ENCODE measurements around the gene NES. TPM values are rescaled to one million over a fixed set of nuclear protein-coding genes. Genes with fewer than 3 reads are reported as not detected.

Gene NES
- polyA plus RNA-seq, 2 of the 4 experiments (the other 2 are of a cell fraction): 0.57 to 2.1 TPM

GRCh38 chr1:156708218-156708661, 31.0 kb upstream of the NES start:
- no peak overlapping the region for H3K27ac ChIP-seq
- H3K4me1 ChIP-seq: peaks cover 76% of the 10 kb centered on the region
- ATAC-seq: no peak
- ChIA-PET POLR2A (interaction anchor here (1.1 kb wide), 1 partner anchor 20 kb away, joined by 4 read pairs; the partner anchor contains the start of gene METTL25B), CTCF (interaction anchor here (12.8 to 52.1 kb wide), 3 partner anchors 8 to 82 kb away, joined by 93 to 2258 read pairs (median 2258); partner anchors contain the start of genes CRABP2, ISG20L2, METTL25B and NES)
- DNase-seq (ENCODE audit: low read depth in 1 of 2, low spot score in 1 of 2): no peak
- FAIRE-seq: no peak
- no peaks in the 10 kb centered on the region for H3K9me3 ChIP-seq
- no peak overlapping the region for H3K4me3 ChIP-seq
- 86% methylated on average over 4 of the region's 4 CpGs for WGBS (ENCODE audit: missing lambda C conversion rate)
- TF ChIP-seq HOXB5 (CRISPR knock-in tag; IDR thresholded peaks at IDR 0.05): no peak
- TF ChIP-seq ZC3H11A (IDR thresholded peaks at IDR 0.05): no peak
- TF ChIP-seq SREBF2 (IDR thresholded peaks at IDR 0.05): no peak
- no peak for TF ChIP-seq NFE2L2 (conservative IDR thresholded peaks at IDR 0.05; ENCODE audit: low read length)
- no peak for TF ChIP-seq CBX2 (IDR thresholded peaks at IDR 0.05; ENCODE audit: borderline replicate concordance, low read depth)
- no peak for TF ChIP-seq E2F6 (IDR thresholded peaks at IDR 0.05; ENCODE audit: borderline replicate concordance, low read depth)
- no peak for TF ChIP-seq CBX8 (IDR thresholded peaks at IDR 0.05)
- no peak for TF ChIP-seq FOXS1 (CRISPR knock-in tag; IDR thresholded peaks at IDR 0.05)
- TF ChIP-seq ELK1 (IDR thresholded peaks at IDR 0.05; ENCODE audit: low read depth, low read length): no peak
- no peak for TF ChIP-seq RAD21 (conservative IDR thresholded peaks at IDR 0.05 in 1 of 2, IDR thresholded peaks at IDR 0.05 in 1 of 2)
- no peak for TF ChIP-seq RFX5 (IDR thresholded peaks at IDR 0.05)
- TF ChIP-seq CEBPB (IDR thresholded peaks at IDR 0.05): no peak
- TF ChIP-seq ESRRA (IDR thresholded peaks at IDR 0.05; ENCODE audit: borderline replicate concordance, low read length): no peak
- TF ChIP-seq RARB (CRISPR knock-in tag; IDR thresholded peaks at IDR 0.05): no peak
- no peak for TF ChIP-seq NR3C1 (IDR thresholded peaks at IDR 0.05)
- TF ChIP-seq MAFK (IDR thresholded peaks at IDR 0.05; ENCODE audit: partially characterized antibody): no peak
- no peak overlapping the region for H3K4me2 ChIP-seq

GRCh38 chr1:156707417-156708217, 30.4 kb upstream of the NES start:
- WGBS (ENCODE audit: missing lambda C conversion rate): 72% methylated on average over 7 of the region's 8 CpGs
- DNase-seq (ENCODE audit: low read depth in 1 of 2, low spot score in 1 of 2) (no peak), FAIRE-seq (no peak), ATAC-seq (no peak)
- H3K4me2 ChIP-seq: no peak overlapping the region
- TF ChIP-seq USF2 (IDR thresholded peaks at IDR 0.05) (no peak), MAX (IDR thresholded peaks at IDR 0.05) (no peak), ZSCAN20 (CRISPR knock-in tag; IDR thresholded peaks at IDR 0.05) (no peak), E2F6 (IDR thresholded peaks at IDR 0.05; ENCODE audit: borderline replicate concordance, low read depth) (no peak), FOSL2 (IDR thresholded peaks at IDR 0.05) (no peak), FOSL2 (CRISPR knock-in tag; IDR thresholded peaks at IDR 0.05) (no peak), ZNF302 (CRISPR knock-in tag; IDR thresholded peaks at IDR 0.05) (no peak), ZFP36 (IDR thresholded peaks at IDR 0.05; ENCODE audit: borderline replicate concordance, partially characterized antibody) (no peak), BHLHE40 (IDR thresholded peaks at IDR 0.05; ENCODE audit: low read depth, low read length) (no peak), RCOR1 (IDR thresholded peaks at IDR 0.05; ENCODE audit: low read depth, low read length) (no peak), MYC (IDR thresholded peaks at IDR 0.05; ENCODE audit: borderline replicate concordance, low read length) (no peak), GATA3 (IDR thresholded peaks at IDR 0.05; ENCODE audit: borderline replicate concordance) (no peak), ESRRA (IDR thresholded peaks at IDR 0.05; ENCODE audit: borderline replicate concordance, low read length) (no peak)
- H3K4me3 ChIP-seq: no peak overlapping the region
- H3K27ac ChIP-seq: 0 out of 6 replicates have a peak overlapping the region, but pooled peaks of 1 of the 2 experiments have one; percentile 12
- POLR2A ChIA-PET: interaction anchor here (1.1 to 1.6 kb wide), 2 partner anchors 20 to 21 kb away, joined by 4 to 5 read pairs; partner anchors contain the start of genes ISG20L2 and METTL25B
- no peaks in the 10 kb centered on the region for H3K9me3 ChIP-seq
- peaks cover 69% of the 10 kb centered on the region for H3K4me1 ChIP-seq
- CTCF ChIA-PET: interaction anchor here (0.6 to 52.1 kb wide), 7 partner anchors 9 to 791 kb away, joined by 3 to 2258 read pairs (median 30); partner anchors contain the start of genes CRABP2, INSRR, ISG20L2 and METTL25B

All from A549 (cell line).